ENCODE results near the gene PTPN1. TPM values are rescaled to one million over a fixed set of nuclear protein-coding genes. Genes with fewer than 3 reads are reported as not detected.

Gene PTPN1
- total and polyA plus RNA-seq, 2 donors (not counting 1 experiment from before 2014, with no cell fraction given), result 20.0 to 28.7 TPM

DNA sequence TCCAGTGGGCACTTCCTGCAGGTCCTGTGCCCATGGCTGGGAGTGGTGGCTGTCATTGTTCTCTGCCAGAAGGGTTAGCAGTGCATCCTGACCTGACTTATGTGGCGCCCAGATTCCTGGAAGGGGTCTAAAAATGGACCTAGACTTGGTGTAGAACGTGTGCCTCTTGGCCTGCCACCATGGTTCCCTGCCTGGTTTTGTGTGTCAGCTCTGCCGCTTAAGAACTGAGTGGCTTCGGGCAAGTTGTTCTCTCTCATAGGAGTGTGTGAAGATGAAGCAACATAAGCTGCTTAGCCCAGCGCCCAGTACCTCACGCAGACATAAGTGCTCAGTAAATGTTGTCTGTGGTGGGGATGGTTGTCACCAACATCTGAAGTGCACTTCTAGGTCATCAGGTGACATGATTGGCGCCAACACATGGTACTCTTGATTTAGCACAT lies 52.1 kb downstream of the PTPN1 start:
- no peak overlapping the region for H3K9ac ChIP-seq (ENCODE audit: insufficient read depth, low read length)
- no peak overlapping the region for H2AFZ ChIP-seq (ENCODE audit: low read length)

DNA sequence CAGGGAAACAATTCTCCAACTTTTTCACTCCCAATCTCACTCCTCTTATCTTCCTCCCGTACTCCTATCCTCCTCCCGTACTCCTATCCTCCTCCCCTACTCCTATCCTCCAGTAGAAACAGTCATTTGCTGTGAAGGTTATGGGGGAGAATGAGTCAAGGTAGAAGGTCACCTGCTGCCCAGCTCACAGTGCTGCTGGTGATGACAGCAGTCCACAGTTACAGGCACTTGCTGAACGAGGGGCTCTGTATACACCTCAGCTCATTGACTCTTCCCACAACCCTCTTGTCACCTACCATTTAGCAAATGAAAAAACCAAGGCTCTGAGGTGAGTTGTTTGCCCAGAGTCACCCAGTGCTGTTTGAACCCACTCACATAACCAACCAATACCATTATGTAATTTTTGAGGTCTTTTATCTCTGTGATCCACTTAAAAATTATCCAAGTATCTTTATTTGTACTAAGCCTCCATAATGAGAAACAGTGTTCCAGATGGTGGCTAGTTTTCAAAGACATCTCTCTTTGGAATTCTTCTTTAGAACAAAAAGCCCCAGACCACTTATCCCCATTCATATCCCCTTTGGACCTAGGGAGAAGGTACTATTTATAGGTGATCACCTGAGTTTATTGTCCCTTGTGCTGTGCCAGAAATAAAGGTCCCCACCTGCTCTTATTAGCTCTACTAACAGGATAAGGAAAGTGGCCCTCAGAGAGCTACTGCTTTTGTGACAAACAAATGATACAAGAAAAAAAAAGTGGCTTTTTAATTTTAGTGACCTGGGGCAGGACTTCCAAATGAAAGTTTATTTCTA lies 53.2 kb downstream of the PTPN1 start:
- H2AFZ ChIP-seq (ENCODE audit: low read length), result no peak overlapping the region

More for the DNA sequence above, 52.1 kb downstream of the PTPN1 start:
- no peak for TF ChIP-seq EZH2 (IDR thresholded peaks at IDR 0.05; ENCODE audit: low read length, missing control alignments)
- TF ChIP-seq, protein P1, sequence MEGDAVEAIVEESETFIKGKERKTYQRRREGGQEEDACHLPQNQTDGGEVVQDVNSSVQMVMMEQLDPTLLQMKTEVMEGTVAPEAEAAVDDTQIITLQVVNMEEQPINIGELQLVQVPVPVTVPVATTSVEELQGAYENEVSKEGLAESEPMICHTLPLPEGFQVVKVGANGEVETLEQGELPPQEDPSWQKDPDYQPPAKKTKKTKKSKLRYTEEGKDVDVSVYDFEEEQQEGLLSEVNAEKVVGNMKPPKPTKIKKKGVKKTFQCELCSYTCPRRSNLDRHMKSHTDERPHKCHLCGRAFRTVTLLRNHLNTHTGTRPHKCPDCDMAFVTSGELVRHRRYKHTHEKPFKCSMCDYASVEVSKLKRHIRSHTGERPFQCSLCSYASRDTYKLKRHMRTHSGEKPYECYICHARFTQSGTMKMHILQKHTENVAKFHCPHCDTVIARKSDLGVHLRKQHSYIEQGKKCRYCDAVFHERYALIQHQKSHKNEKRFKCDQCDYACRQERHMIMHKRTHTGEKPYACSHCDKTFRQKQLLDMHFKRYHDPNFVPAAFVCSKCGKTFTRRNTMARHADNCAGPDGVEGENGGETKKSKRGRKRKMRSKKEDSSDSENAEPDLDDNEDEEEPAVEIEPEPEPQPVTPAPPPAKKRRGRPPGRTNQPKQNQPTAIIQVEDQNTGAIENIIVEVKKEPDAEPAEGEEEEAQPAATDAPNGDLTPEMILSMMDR (conservative IDR thresholded peaks at IDR 0.05 in 1 of 2, IDR thresholded peaks at IDR 0.05 in 1 of 2; ENCODE audit: low read depth in 1 of 2, low read length in 2 of 2), result no peak
- DNase-seq (ENCODE audit: low read depth in 2 of 2), result no peak
- peaks cover 9% of the 10 kb centered on the region for H3K36me3 ChIP-seq (ENCODE audit: control insufficient read depth, insufficient read depth, low read length)
- H3K27ac ChIP-seq (ENCODE audit: insufficient read depth, low read length), result peak overlapping the region; percentile 81
- no peak overlapping the region for H3K4me2 ChIP-seq (ENCODE audit: extremely low read depth, insufficient read depth, low read length)
- H3K4me3 ChIP-seq (replicated peaks in 1 of 4; ENCODE audit: control extremely low read depth in 1 of 4, insufficient read depth in 1 of 4, low read depth in 3 of 4, low read length in 4 of 4), result no peak overlapping the region
- H3K27me3 ChIP-seq (ENCODE audit: control insufficient read depth, insufficient read depth, low read length), result no peaks in the 10 kb centered on the region
- H3K9me3 ChIP-seq (ENCODE audit: control insufficient read depth, insufficient read depth, low read depth, low read length), result no peaks in the 10 kb centered on the region
- peaks cover 23% of the 10 kb centered on the region for H3K4me1 ChIP-seq (ENCODE audit: control insufficient read depth, extremely low read depth, insufficient read depth, low read length)
- peaks cover 37% of the 10 kb centered on the region for H3K79me2 ChIP-seq (ENCODE audit: control insufficient read depth, insufficient read depth, low read length)
- no peaks in the 10 kb centered on the region for H4K20me1 ChIP-seq (ENCODE audit: control insufficient read depth, extremely low read depth, insufficient read depth, low read length)

GRCh38 chr20:50565383-50565782 lies 55.2 kb downstream of the PTPN1 start:
- Histone ChIP-seq H3K4me3 (replicated peaks in 1 of 4; ENCODE audit: control extremely low read depth in 1 of 4, insufficient read depth in 1 of 4, low read depth in 3 of 4, low read length in 4 of 4) (no peak overlapping the region), H4K20me1 (ENCODE audit: control insufficient read depth, extremely low read depth, insufficient read depth, low read length) (no peaks in the 10 kb centered on the region), H3K4me1 (ENCODE audit: control insufficient read depth, extremely low read depth, insufficient read depth, low read length) (peaks cover 16% of the 10 kb centered on the region), H3K79me2 (ENCODE audit: control insufficient read depth, insufficient read depth, low read length) (peaks cover 19% of the 10 kb centered on the region), H3K9me3 (ENCODE audit: control insufficient read depth, insufficient read depth, low read depth, low read length) (no peaks in the 10 kb centered on the region), H3K9ac (ENCODE audit: insufficient read depth, low read length) (no peak overlapping the region), H3K27me3 (ENCODE audit: control insufficient read depth, insufficient read depth, low read length) (no peaks in the 10 kb centered on the region), H3K27ac (ENCODE audit: insufficient read depth, low read length) (no peak overlapping the region), H3K36me3 (ENCODE audit: control insufficient read depth, insufficient read depth, low read length) (peaks cover 18% of the 10 kb centered on the region), H3K4me2 (ENCODE audit: extremely low read depth, insufficient read depth, low read length) (no peak overlapping the region), H2AFZ (ENCODE audit: low read length) (no peak overlapping the region)
- TF ChIP-seq EZH2 (IDR thresholded peaks at IDR 0.05; ENCODE audit: low read length, missing control alignments), result no peak
- TF ChIP-seq, protein P1 (conservative IDR thresholded peaks at IDR 0.05 in 1 of 2, IDR thresholded peaks at IDR 0.05 in 1 of 2; ENCODE audit: low read depth in 1 of 2, low read length in 2 of 2), result no peak
- DNase-seq (ENCODE audit: low read depth in 2 of 2), result no peak

More for the DNA sequence above, 53.2 kb downstream of the PTPN1 start:
- Histone ChIP-seq H3K27me3 (ENCODE audit: control insufficient read depth, insufficient read depth, low read length) (no peaks in the 10 kb centered on the region), H3K36me3 (ENCODE audit: control insufficient read depth, insufficient read depth, low read length) (peaks cover 14% of the 10 kb centered on the region), H3K27ac (ENCODE audit: insufficient read depth, low read length) (no peak overlapping the region), H3K4me3 (replicated peaks in 1 of 4; ENCODE audit: control extremely low read depth in 1 of 4, insufficient read depth in 1 of 4, low read depth in 3 of 4, low read length in 4 of 4) (no peak overlapping the region), H3K9me3 (ENCODE audit: control insufficient read depth, insufficient read depth, low read depth, low read length) (no peaks in the 10 kb centered on the region), H3K4me1 (ENCODE audit: control insufficient read depth, extremely low read depth, insufficient read depth, low read length) (peaks cover 23% of the 10 kb centered on the region), H4K20me1 (ENCODE audit: control insufficient read depth, extremely low read depth, insufficient read depth, low read length) (no peaks in the 10 kb centered on the region), H3K79me2 (ENCODE audit: control insufficient read depth, insufficient read depth, low read length) (peaks cover 33% of the 10 kb centered on the region), H3K4me2 (ENCODE audit: extremely low read depth, insufficient read depth, low read length) (no peak overlapping the region), H3K9ac (ENCODE audit: insufficient read depth, low read length) (no peak overlapping the region)
- DNase-seq (ENCODE audit: low read depth in 2 of 2), result no peak
- TF ChIP-seq EZH2 (IDR thresholded peaks at IDR 0.05; ENCODE audit: low read length, missing control alignments), result no peak
- TF ChIP-seq, protein P1 (conservative IDR thresholded peaks at IDR 0.05 in 1 of 2, IDR thresholded peaks at IDR 0.05 in 1 of 2; ENCODE audit: low read depth in 1 of 2, low read length in 2 of 2), result no peak
